Common myeloid progenitor, CD34-positive (primary cell): Measurements from ENCODE around the gene FOXM1.
"Not testable (repeated sequence)": the region's sequence is repeated elsewhere in the genome, so short reads cannot be mapped to it uniquely, and the experiment has no call there.

ENCODE experiments used
- CTCF ChIA-PET: fragments of 350-600 bp; sonication (Branson Sonifier 250); formaldehyde crosslinking; loops from one replicate; lab custom pipeline; 2021; ENCODE audit warnings: antibody characterized with exemption; lab: Charles Lee
- POLR2A ChIA-PET: fragments of 350-600 bp; sonication (Branson Sonifier 250); formaldehyde crosslinking; loops from one replicate; lab custom pipeline; 2021; ENCODE audit warnings: antibody characterized with exemption; lab: Charles Lee
- DNase-seq, 3 donors: peaks; one replicate each; pipeline versions ENCODE4 v3.0.0 to v3.0.0-alpha.2; 2013
- H3K27ac ChIP-seq, 2 experiments: 1 replicate in 1 of 2; 2 replicates in 1 of 2; pipeline ENCODE4 v1.7.0; 2013; ENCODE audit warnings: inconsistent platforms in 2 of 2, low read length in 2 of 2, mild to moderate bottlenecking in 2 of 2, low read depth in 1 of 2, moderate library complexity in 1 of 2; ENCODE audit not compliant: severe bottlenecking in 2 of 2, insufficient read depth in 1 of 2, poor library complexity in 1 of 2
- H3K27me3 ChIP-seq, 5 experiments: replicated peaks in 2 of 5; 1 replicate in 3 of 5; 2 replicates in 2 of 5; pipeline versions ENCODE4 v1.6.1 to v1.7.0; 2013; ENCODE audit warnings: low read length in 4 of 5, mild to moderate bottlenecking in 2 of 5, moderate library complexity in 2 of 5, inconsistent platforms in 1 of 5; ENCODE audit not compliant: insufficient read depth in 5 of 5, control insufficient read depth in 4 of 5
- H3K36me3 ChIP-seq, 4 experiments: 1 replicate in 2 of 4; 2 replicates in 2 of 4; pipeline versions ENCODE4 v1.6.1 to v1.7.0; 2013; ENCODE audit warnings: low read length in 3 of 4, control low read depth in 1 of 4, mild to moderate bottlenecking in 1 of 4; ENCODE audit not compliant: control insufficient read depth in 4 of 4, insufficient read depth in 4 of 4
- H3K4me1 ChIP-seq, 4 experiments: 1 replicate in 3 of 4; 2 replicates in 1 of 4; pipeline versions ENCODE4 v1.6.1 to v1.7.1; 2013; ENCODE audit warnings: low read length in 3 of 4, mild to moderate bottlenecking in 3 of 4, control low read depth in 1 of 4, inconsistent platforms in 1 of 4, moderate library complexity in 1 of 4; ENCODE audit not compliant: control insufficient read depth in 4 of 4, insufficient read depth in 4 of 4; ENCODE audit errors: control extremely low read depth in 1 of 4
- H3K4me3 ChIP-seq, 7 experiments: 1 replicate in 4 of 7; 2 replicates in 3 of 7; pipeline versions ENCODE4 v1.5.1 to v1.7.0; 2013; ENCODE audit warnings: mild to moderate bottlenecking in 7 of 7, low read length in 6 of 7, moderate library complexity in 6 of 7, inconsistent platforms in 2 of 7, low read depth in 2 of 7, control low read depth in 1 of 7; ENCODE audit not compliant: insufficient read depth in 4 of 7, control insufficient read depth in 1 of 7; ENCODE audit errors: extremely low read depth in 1 of 7
- H3K9me3 ChIP-seq, 5 experiments: 1 replicate in 4 of 5; 2 replicates in 1 of 5; pipeline versions ENCODE4 v1.6.1 to v1.7.1; 2013; ENCODE audit warnings: low read length in 4 of 5, mild to moderate bottlenecking in 2 of 5, inconsistent platforms in 1 of 5, low read depth in 1 of 5, moderate library complexity in 1 of 5; ENCODE audit not compliant: control insufficient read depth in 4 of 5, insufficient read depth in 2 of 5; ENCODE audit errors: control extremely low read depth in 1 of 5
- WGBS: methylation state at CpG from one replicate; pipeline ENCODE4 v1.1.5; 2013; ENCODE audit not compliant: insufficient coverage; 5-methylcytosine and 5-hydroxymethylcytosine counted together

Gene FOXM1

DNA sequence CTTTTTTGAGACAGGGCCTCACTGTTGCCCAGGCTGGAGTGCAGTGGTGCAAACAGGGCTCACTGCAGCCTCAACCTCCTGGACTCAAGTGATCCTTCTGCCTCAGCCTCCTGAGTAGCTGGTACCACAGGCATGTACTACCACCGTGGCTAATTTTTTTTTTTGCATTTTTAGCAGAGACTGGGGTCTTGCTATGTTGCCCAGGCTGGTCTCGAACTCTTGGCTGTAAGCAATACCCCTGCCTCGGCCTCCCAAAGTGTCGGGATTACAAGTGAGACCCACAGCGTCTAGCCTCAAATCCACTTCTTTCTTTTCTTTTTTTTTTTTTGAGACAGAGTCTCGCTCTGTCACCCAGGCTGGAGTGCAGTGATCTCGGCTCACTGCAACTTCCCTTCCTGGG is 13.6 kb downstream of the FOXM1 start:
- H3K27me3 ChIP-seq, H3K27ac ChIP-seq, H3K9me3 ChIP-seq, POLR2A ChIA-PET, H3K4me1 ChIP-seq, DNase-seq, H3K4me3 ChIP-seq: not testable (repeated sequence)
- peaks cover 17 to 73% (median 46%) of the 10 kb centered on the region in 4 experiments for H3K36me3 ChIP-seq
- CTCF ChIA-PET = interaction anchor here (0.9 to 3.7 kb wide), 3 partner anchors 9 to 21 kb away, joined by 3 to 15 read pairs (median 3); no protein-coding TSS in a partner anchor
- 92% methylated on average over 7 of the region's 7 CpGs for WGBS

- no peaks in the 10 kb centered on the region for H3K9me3 ChIP-seq
- POLR2A ChIA-PET = no interaction called here
- H3K27ac ChIP-seq = no peak overlapping the region
- peaks cover 17 to 73% (median 45%) of the 10 kb centered on the region in 4 experiments for H3K36me3 ChIP-seq
- H3K4me1 ChIP-seq = no peaks in the 10 kb centered on the region
- no peaks in the 10 kb centered on the region for H3K27me3 ChIP-seq
- 95% methylated on average over 6 of the region's 7 CpGs for whole genome bisulfite sequencing
- CTCF ChIA-PET = interaction anchor here (1.0 to 3.7 kb wide), 2 partner anchors 9 to 10 kb away, joined by 3 to 15 read pairs; no protein-coding TSS in a partner anchor
- no peak for DNase-seq
- no peak overlapping the region for H3K4me3 ChIP-seq
Measured at GRCh38 chr12:2862876-2863275, 14.1 kb downstream of the FOXM1 start.

GRCh38 chr12:2860170-2860569 is 16.8 kb downstream of the FOXM1 start:
- H3K36me3 ChIP-seq = peaks cover 10 to 57% (median 34%) of the 10 kb centered on the region in 4 experiments
- no peaks in the 10 kb centered on the region for H3K4me1 ChIP-seq
- no peak overlapping the region for H3K27ac ChIP-seq
- ChIA-PET CTCF (interaction anchor here (1.6 kb wide), 1 partner anchor 81 kb away, joined by 3 read pairs; no protein-coding TSS in a partner anchor), POLR2A (no interaction called here)
- H3K27me3 ChIP-seq = no peaks in the 10 kb centered on the region
- no peak for DNase-seq
- no peaks in the 10 kb centered on the region for H3K9me3 ChIP-seq
- H3K4me3 ChIP-seq = no peak overlapping the region

- Histone ChIP-seq H3K4me3 (no peak overlapping the region), H3K27ac (no peak overlapping the region), H3K36me3 (peaks cover 5 to 49% (median 25%) of the 10 kb centered on the region in 4 experiments), H3K9me3 (no peaks in the 10 kb centered on the region), H3K4me1 (no peaks in the 10 kb centered on the region), H3K27me3 (no peaks in the 10 kb centered on the region)
- WGBS = 95% methylated on average over 9 of the region's 12 CpGs
- no peak for DNase-seq
- CTCF ChIA-PET = no interaction called here
- POLR2A ChIA-PET = no interaction called here
Measured at GRCh38 chr12:2858944-2859421, 18.0 kb downstream of the FOXM1 start.

DNA sequence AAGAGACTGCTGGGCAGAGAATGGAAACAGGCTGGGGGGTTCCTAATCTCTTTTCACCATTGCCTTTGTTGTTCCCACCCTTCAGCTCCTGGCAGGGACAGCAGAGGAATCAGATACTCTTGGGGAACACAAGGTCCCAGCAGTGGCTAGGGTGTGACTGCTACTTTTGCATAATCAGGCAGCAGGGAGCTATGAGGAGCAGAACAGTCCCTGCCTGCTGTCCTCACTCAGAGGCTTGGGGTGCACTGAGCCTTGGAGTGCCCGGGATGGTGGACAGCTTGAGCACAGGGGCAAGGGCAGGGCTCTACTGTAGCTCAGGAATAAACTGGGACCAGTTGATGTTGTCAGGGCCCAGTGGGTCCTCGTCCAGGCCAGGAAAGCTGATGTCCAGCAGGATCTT is 18.6 kb downstream of the FOXM1 start:
- ChIA-PET POLR2A (interaction anchor here (1.0 kb wide), 1 partner anchor 31 kb away, joined by 3 read pairs; no protein-coding TSS in a partner anchor), CTCF (interaction anchor here (1.0 to 1.2 kb wide), 2 partner anchors 86 to 172 kb away, joined by 3 read pairs; no protein-coding TSS in a partner anchor)
- WGBS = 100% methylated on average over 2 of the region's 2 CpGs
- DNase-seq = no peak
- Histone ChIP-seq H3K4me1 (no peaks in the 10 kb centered on the region), H3K4me3 (no peak overlapping the region), H3K27me3 (no peaks in the 10 kb centered on the region), H3K36me3 (peaks cover 5 to 46% (median 23%) of the 10 kb centered on the region in 4 experiments), H3K9me3 (no peaks in the 10 kb centered on the region), H3K27ac (no peak overlapping the region)

GRCh38 chr12:2857576-2857975 is 19.4 kb downstream of the FOXM1 start:
- Histone ChIP-seq H3K27me3 (no peaks in the 10 kb centered on the region), H3K27ac (no peak overlapping the region), H3K4me1 (no peaks in the 10 kb centered on the region), H3K4me3 (no peak overlapping the region), H3K9me3 (no peaks in the 10 kb centered on the region), H3K36me3 (peaks cover 3 to 38% (median 20%) of the 10 kb centered on the region in 4 experiments)
- POLR2A ChIA-PET = interaction anchor here (1.0 kb wide), 1 partner anchor 30 kb away, joined by 3 read pairs; no protein-coding TSS in a partner anchor
- 100% methylated on average over 5 of the region's 7 CpGs for WGBS
- CTCF ChIA-PET = interaction anchor here (1.0 to 1.2 kb wide), 3 partner anchors 15 to 173 kb away, joined by 3 read pairs; no protein-coding TSS in a partner anchor
- DNase-seq = no peak

DNA sequence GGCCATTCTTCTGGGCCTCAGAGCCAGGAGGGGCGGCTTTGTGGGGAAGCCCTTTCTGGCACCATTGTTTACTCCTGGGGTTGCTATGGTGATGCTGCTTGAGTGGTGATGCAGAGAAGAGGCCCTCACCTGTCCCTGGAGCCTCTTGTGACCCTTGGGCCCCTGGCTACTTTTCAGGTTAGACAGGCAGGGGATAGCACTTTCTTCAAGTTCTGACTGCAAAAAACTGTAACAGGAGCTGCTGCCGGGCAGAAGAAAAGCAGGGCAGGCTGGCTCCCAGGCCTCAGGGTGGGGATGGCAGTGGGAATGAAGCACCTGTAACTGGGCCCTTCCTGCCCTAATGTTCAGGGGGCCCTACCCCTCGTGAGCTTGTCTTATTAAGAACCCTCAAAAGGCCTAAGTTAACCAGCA is 19.9 kb downstream of the FOXM1 start, which contains the start of gene TEX52:
TEX52 (minus strand) TSS at position 19 of the 411 bp plus-strand sequence; CDS start at position 6, 13 bp downstream.
- CTCF ChIA-PET = interaction anchor here (1.2 to 1.3 kb wide), 2 partner anchors 15 to 26 kb away, joined by 3 read pairs; no protein-coding TSS in a partner anchor
- POLR2A ChIA-PET = no interaction called here
- no peaks in the 10 kb centered on the region for H3K4me1 ChIP-seq
- DNase-seq = no peak
- H3K27me3 ChIP-seq = no peaks in the 10 kb centered on the region
- H3K9me3 ChIP-seq = no peaks in the 10 kb centered on the region
- no peak within 1 kb of the TSS for H3K4me3 ChIP-seq
- 88% methylated on average over 2 of the region's 3 CpGs for WGBS
- H3K27ac ChIP-seq = no peak within 1 kb of the TSS
- peaks cover 3 to 33% (median 20%) of the 10 kb centered on the region in 4 experiments for H3K36me3 ChIP-seq
